HEK293T (cell line): Measurements from ENCODE around the gene XBP1.
"Not testable (repeated sequence)": the region's sequence is repeated elsewhere in the genome, so short reads cannot be mapped to it uniquely, and the experiment has no call there.

Source experiments
- ARNT ChIP-seq: fragments of 450-650 bp; IDR thresholded peaks from 2 replicates; pipeline ENCODE4 v1.6.1; 2017; ENCODE audit warnings: mild to moderate bottlenecking
- BHLHE40 ChIP-seq: fragments of 450-650 bp; IDR thresholded peaks from 2 replicates; pipeline ENCODE4 v1.6.1; 2016; ENCODE audit warnings: mild to moderate bottlenecking, moderate library complexity, borderline replicate concordance
- CTBP1 ChIP-seq: fragments of 450-650 bp; IDR thresholded peaks from 2 replicates; pipeline ENCODE4 v1.6.1; 2016; ENCODE audit warnings: borderline replicate concordance
- ELF4 ChIP-seq: fragments of 450-650 bp; IDR thresholded peaks from 2 replicates; pipeline ENCODE4 v1.6.1; 2017; ENCODE audit warnings: antibody characterized with exemption
- FOXK2 ChIP-seq: fragments of 450-650 bp; IDR thresholded peaks from 2 replicates; pipeline ENCODE4 v1.6.1; 2016; ENCODE audit warnings: mild to moderate bottlenecking
- FOXM1 ChIP-seq: fragments of 450-650 bp; IDR thresholded peaks from 2 replicates; pipeline ENCODE4 v1.6.1; 2017; ENCODE audit warnings: mild to moderate bottlenecking, borderline replicate concordance
- HDGF ChIP-seq: fragments of 450-650 bp; IDR thresholded peaks from 2 replicates; pipeline ENCODE4 v1.6.1; 2017; ENCODE audit warnings: antibody characterized with exemption, borderline replicate concordance
- NFRKB ChIP-seq: fragments of 450-650 bp; IDR thresholded peaks from 2 replicates; pipeline ENCODE4 v1.6.1; 2016; ENCODE audit warnings: mild to moderate bottlenecking, moderate library complexity
- PKNOX1 ChIP-seq: fragments of 450-650 bp; IDR thresholded peaks from 2 replicates; pipeline ENCODE4 v1.6.1; 2016
- SP1 ChIP-seq: fragments of 450-650 bp; IDR thresholded peaks from 2 replicates; pipeline ENCODE4 v1.6.1; 2017
- SUZ12 ChIP-seq: fragments of 450-650 bp; IDR thresholded peaks from 2 replicates; pipeline ENCODE4 v1.6.1; 2016; ENCODE audit warnings: mild to moderate bottlenecking
- TARDBP ChIP-seq: fragments of 450-650 bp; IDR thresholded peaks from 2 replicates; pipeline ENCODE4 v1.6.1; 2016
- ZNF384 ChIP-seq: fragments of 450-650 bp; IDR thresholded peaks from 2 replicates; pipeline ENCODE4 v1.6.1; 2016

GRCh38 chr22:28826430-28826829 is 26.1 kb upstream of the XBP1 start:
- TF ChIP-seq ELF4, BHLHE40, SP1, SUZ12, FOXK2, PKNOX1, TARDBP, NFRKB, ARNT, FOXM1, ZNF384, CTBP1, HDGF: not testable (repeated sequence)
